HCT116 (cell line): ENCODE data around the gene GPAT3.

Source experiments
- CTCF ChIP-seq, 3 experiments: fragments of 200-600 bp in 1 of 3; sonication (generic) in 1 of 3; IDR thresholded peaks in 2 of 3; conservative IDR thresholded peaks in 1 of 3; 2 replicates each; pipeline ENCODE4 v1.5.1; 2012 to 2017; ENCODE audit warnings: low read depth in 2 of 3, low read length in 2 of 3, antibody characterized with exemption in 1 of 3, borderline replicate concordance in 1 of 3, control low read depth in 1 of 3, mild to moderate bottlenecking in 1 of 3, mixed read lengths in 1 of 3, mixed run types in 1 of 3, moderate library complexity in 1 of 3; ENCODE audit not compliant: insufficient read depth in 1 of 3
- POLR2A ChIP-seq: IDR thresholded peaks from 2 replicates; pipeline ENCODE4 v1.7.0; 2011; ENCODE audit warnings: borderline replicate concordance; ENCODE audit not compliant: insufficient read depth, insufficient read length; ENCODE audit errors: extremely low read depth

DNA sequence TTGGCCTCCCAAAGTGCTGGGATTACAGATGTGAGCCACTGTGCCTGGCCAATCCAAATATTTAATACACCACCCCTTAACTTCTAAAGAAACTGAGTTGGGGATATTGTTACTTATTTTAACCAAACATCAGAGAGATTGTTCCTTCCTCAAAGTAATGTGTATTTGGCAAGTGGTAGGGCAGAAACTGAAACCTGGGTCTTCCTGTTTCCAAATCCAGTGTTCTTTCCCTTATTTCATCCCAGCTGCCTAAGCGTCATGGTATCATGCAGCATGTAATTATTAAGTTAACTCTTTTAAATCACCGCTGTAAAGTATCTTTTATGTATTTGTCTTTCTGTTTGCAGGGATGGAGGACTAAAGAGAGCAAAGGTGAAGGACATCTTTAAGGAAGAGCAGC is 68.4 kb downstream of the GPAT3 start:
- no peak for TF ChIP-seq POLR2A
- TF ChIP-seq CTCF (IDR thresholded peaks at IDR 0.05 in 2 of 3, conservative IDR thresholded peaks at IDR 0.05 in 1 of 3; ENCODE audit: borderline replicate concordance in 1 of 3, insufficient read depth in 1 of 3, low read depth in 2 of 3, low read length in 2 of 3), result no peak
